Neutrophil (primary cell): ENCODE measurements around the gene ZMYND8.
"Not testable (repeated sequence)": the region's sequence is repeated elsewhere in the genome, so short reads cannot be mapped to it uniquely, and the experiment has no call there.

Experiments used
- H3K27ac ChIP-seq: fragments of 200-600 bp; sonication (generic); 2 replicates; pipeline ENCODE4 v1.5.1; 2016; ENCODE audit warnings: mild to moderate bottlenecking, moderate library complexity
- H3K27me3 ChIP-seq: fragments of 200-600 bp; sonication (generic); 2 replicates; pipeline ENCODE4 v1.6.0; 2016; ENCODE audit warnings: mild to moderate bottlenecking
- H3K36me3 ChIP-seq: fragments of 200-600 bp; sonication (generic); 2 replicates; pipeline ENCODE4 v1.5.1; 2017
- H3K4me1 ChIP-seq, 2 experiments: fragments of 200-600 bp in 1 of 2; sonication (generic) in 1 of 2; 1 replicate in 1 of 2; 2 replicates in 1 of 2; pipeline versions ENCODE4 v1.5.1 to v1.6.1; 2013 to 2016; ENCODE audit warnings: low read depth in 1 of 2, low read length in 1 of 2, mild to moderate bottlenecking in 1 of 2, moderate library complexity in 1 of 2; ENCODE audit not compliant: control insufficient read depth in 1 of 2, insufficient read depth in 1 of 2
- H3K4me3 ChIP-seq, 2 experiments: fragments of 200-600 bp in 1 of 2; sonication (generic) in 1 of 2; 1 replicate in 1 of 2; 2 replicates in 1 of 2; pipeline ENCODE4 v1.5.1; 2013 to 2016; ENCODE audit warnings: low read depth in 1 of 2, low read length in 1 of 2, mild to moderate bottlenecking in 1 of 2, moderate library complexity in 1 of 2
- H3K9me3 ChIP-seq: fragments of 200-600 bp; sonication (generic); 2 replicates; pipeline ENCODE4 v1.5.1; 2016
- CTCF ChIP-seq: fragments of 200-600 bp; sonication (generic); IDR thresholded peaks from 2 replicates; pipeline ENCODE4 v1.5.1; 2016; ENCODE audit warnings: antibody characterized with exemption

ZMYND8 gene

GRCh38 chr20:47243532-47244305 is 112.8 kb downstream of the ZMYND8 start:
- Histone ChIP-seq H3K4me3 (no peak overlapping the region), H3K27ac (no peak overlapping the region), H3K4me1 (peaks cover 7 to 9% of the 10 kb centered on the region in 2 experiments), H3K9me3 (no peaks in the 10 kb centered on the region), H3K27me3 (no peaks in the 10 kb centered on the region), H3K36me3 (peaks cover 79% of the 10 kb centered on the region)
- TF ChIP-seq CTCF = no peak

- H3K27me3 ChIP-seq = no peaks in the 10 kb centered on the region
- H3K4me1 ChIP-seq = peaks cover 7 to 9% of the 10 kb centered on the region in 2 experiments
- no peak overlapping the region for H3K4me3 ChIP-seq
- H3K36me3 ChIP-seq = peaks cover 79% of the 10 kb centered on the region
- H3K9me3 ChIP-seq = no peaks in the 10 kb centered on the region
- H3K27ac ChIP-seq = no peak overlapping the region
- no peak for TF ChIP-seq CTCF
Measured at GRCh38 chr20:47243003-47243402, 113.5 kb downstream of the ZMYND8 start.

GRCh38 chr20:47241345-47241781 is 115.1 kb downstream of the ZMYND8 start:
- H3K27me3 ChIP-seq = no peaks in the 10 kb centered on the region
- H3K4me1 ChIP-seq = peaks cover 7 to 9% of the 10 kb centered on the region in 2 experiments
- H3K9me3 ChIP-seq = no peaks in the 10 kb centered on the region
- peaks cover 78% of the 10 kb centered on the region for H3K36me3 ChIP-seq
- no peak for TF ChIP-seq CTCF
- H3K27ac ChIP-seq = no peak overlapping the region
- H3K4me3 ChIP-seq = no peak overlapping the region

GRCh38 chr20:47240096-47240495 is 116.4 kb downstream of the ZMYND8 start:
- peaks cover 78% of the 10 kb centered on the region for H3K36me3 ChIP-seq
- H3K9me3 ChIP-seq, H3K27me3 ChIP-seq, H3K4me1 ChIP-seq, H3K4me3 ChIP-seq, H3K27ac ChIP-seq: not testable (repeated sequence)

GRCh38 chr20:47239719-47240067 is 116.8 kb downstream of the ZMYND8 start:
- no peak for TF ChIP-seq CTCF
- H3K27ac ChIP-seq = no peak overlapping the region
- peaks cover 6 to 7% of the 10 kb centered on the region in 2 experiments for H3K4me1 ChIP-seq
- no peak overlapping the region for H3K4me3 ChIP-seq
- peaks cover 78% of the 10 kb centered on the region for H3K36me3 ChIP-seq
- no peaks in the 10 kb centered on the region for H3K9me3 ChIP-seq
- H3K27me3 ChIP-seq = no peaks in the 10 kb centered on the region
